Measurements from ENCODE around the gene TBC1D28.
"Not testable (repeated sequence)": the region's sequence is repeated elsewhere in the genome, so short reads cannot be mapped to it uniquely, and the experiment has no call there.

The TBC1D28 gene

DNA sequence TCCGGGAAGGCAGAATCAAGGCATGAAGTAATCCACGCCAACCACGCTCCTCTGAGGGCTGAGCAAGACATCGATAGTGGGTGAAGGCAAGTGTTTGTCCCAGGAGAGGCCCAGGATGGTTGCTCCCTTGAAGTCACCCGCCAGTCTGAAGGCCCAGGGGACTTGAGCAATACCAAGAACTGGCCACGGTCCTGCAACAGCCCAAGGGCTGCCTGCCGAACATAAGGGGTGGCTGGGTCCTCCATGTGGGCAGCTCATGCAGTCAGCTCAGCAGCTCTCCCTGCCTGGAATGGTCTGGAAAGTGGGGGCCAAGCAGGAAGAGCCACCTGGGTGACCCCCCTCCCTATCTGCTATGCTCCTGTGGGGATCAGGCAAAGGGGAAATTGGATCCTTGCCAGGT is 8.4 kb downstream of the TBC1D28 start:
- H3K4me1 Mint-ChIP-seq (ENCODE audit: low read depth); H3K9me3 Mint-ChIP-seq; H3K4me3 Mint-ChIP-seq; H3K27ac Mint-ChIP-seq; H3K36me3 Mint-ChIP-seq (ENCODE audit: low read depth); DNase-seq: not testable (repeated sequence)
- H3K27me3 Mint-ChIP-seq, result peaks cover 23% of the 10 kb centered on the region

DNA sequence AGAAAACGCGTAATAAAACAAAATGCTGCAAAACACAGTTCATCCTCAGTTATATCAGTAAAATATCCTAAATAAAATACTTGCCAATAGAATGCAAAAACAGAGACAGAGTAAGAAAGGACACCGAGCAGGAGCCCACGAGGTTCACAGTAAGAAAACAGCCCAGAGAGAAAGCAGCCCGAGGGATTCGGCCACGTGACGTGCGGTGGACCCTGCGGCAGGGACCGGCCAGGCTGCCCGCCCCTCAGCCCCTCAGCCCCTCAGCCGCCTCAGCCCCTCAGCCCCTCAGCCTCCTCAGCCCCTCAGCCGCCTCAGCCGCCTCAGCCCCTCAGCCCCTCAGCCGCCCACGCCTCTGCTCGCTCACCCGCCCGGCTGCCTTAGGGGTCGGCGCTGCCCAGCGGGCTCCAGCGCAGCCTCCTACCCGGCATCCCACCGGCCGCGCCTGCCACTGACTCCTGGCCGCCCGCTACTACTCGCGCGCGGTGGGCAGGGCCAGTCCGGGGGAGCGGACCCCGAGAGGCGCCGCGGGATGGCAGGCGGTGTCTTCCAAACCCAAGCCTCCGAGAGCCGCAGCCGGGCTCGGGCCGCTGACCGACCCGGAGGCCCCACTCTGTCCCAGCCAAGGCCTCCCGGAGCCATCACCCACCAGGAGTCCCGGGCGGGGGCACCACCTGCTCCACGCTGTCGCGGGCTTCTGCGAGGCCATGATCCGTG is 9.5 kb downstream of the TBC1D28 start:
- not testable (repeated sequence) for H3K36me3 Mint-ChIP-seq (ENCODE audit: low read depth); H3K9me3 Mint-ChIP-seq; DNase-seq; H3K4me1 Mint-ChIP-seq (ENCODE audit: low read depth)
- Mint-ChIP-seq H3K4me3 (peak overlapping the region; percentile 62), H3K27me3 (peaks cover 23% of the 10 kb centered on the region), H3K27ac (peak overlapping the region; percentile 18)

DNA sequence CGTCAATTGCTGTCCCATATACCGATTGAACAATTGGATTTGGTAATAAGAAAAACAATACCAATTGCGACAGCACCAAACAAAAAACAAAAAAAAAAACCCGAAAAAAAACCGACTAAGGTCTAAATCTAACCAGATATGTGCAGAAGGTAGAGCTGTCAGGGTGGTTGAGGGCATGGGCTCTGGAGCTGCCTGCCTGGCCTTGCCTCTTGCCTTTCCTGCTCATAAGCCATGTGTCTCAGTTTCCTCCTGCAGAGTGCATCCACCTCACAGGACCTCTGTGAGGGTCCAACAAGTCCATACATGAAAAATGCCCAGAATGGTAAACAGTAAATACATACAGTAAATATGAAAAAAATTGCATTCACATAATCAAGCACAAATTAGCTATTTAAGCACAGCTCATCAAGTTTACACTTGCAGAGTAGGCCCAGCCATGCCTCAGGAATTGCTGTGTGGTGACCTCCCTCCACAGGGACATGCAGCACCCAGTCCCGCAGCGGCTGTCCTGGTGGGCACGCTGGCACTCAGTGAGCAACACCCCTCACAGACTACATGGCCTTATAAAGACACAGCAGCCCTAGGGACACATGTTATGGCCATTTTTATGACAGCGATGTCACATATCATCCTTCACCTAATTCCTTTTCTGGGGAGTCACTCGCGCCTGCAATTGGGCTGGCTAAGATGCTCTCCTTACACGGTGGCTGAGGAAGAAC is 17.9 kb downstream of the TBC1D28 start:
- H3K4me1 Mint-ChIP-seq (ENCODE audit: low read depth), result peaks cover 10% of the 10 kb centered on the region
- no peaks in the 10 kb centered on the region for H3K9me3 Mint-ChIP-seq
- peaks cover 3% of the 10 kb centered on the region for H3K36me3 Mint-ChIP-seq (ENCODE audit: low read depth)
- H3K27ac Mint-ChIP-seq, result no peak overlapping the region
- H3K4me3 Mint-ChIP-seq, result no peak overlapping the region
- no peaks in the 10 kb centered on the region for H3K27me3 Mint-ChIP-seq
- no peak for DNase-seq

DNA sequence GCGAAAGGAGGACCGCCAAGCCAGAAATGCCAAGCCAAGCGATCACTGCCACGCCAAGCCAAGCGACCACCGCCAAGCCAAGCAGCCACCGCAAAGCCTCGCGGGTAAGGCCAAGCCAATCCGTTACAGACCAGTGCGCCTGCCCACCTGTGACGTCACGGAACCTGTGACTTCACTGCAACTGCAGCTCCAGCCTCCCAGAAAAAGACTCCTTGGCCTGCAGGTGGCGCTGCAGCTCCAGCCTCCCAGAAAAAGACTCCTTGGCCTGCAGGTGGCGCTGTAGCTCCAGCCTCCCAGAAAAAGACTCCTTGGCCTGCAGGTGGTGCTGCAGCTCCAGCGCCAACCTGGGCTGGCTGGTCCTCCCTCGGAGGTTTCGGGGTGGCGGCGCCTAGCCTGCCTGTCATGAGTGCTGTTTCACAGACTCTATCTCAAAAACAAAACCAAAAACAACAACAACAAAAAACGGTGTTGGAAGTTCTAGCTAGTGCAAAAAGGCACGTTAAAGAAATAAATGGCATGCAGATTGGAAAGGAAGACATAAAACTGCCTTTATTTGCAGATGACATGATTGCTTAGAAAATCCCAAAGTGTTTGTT is 18.6 kb downstream of the TBC1D28 start:
- Mint-ChIP-seq H3K4me3 (peak overlapping the region; percentile 85), H3K27ac (peak overlapping the region; percentile 86)
- H3K27me3 Mint-ChIP-seq; H3K36me3 Mint-ChIP-seq (ENCODE audit: low read depth); H3K9me3 Mint-ChIP-seq; H3K4me1 Mint-ChIP-seq (ENCODE audit: low read depth): not testable (repeated sequence)
- peak; percentile 96 for DNase-seq

DNA sequence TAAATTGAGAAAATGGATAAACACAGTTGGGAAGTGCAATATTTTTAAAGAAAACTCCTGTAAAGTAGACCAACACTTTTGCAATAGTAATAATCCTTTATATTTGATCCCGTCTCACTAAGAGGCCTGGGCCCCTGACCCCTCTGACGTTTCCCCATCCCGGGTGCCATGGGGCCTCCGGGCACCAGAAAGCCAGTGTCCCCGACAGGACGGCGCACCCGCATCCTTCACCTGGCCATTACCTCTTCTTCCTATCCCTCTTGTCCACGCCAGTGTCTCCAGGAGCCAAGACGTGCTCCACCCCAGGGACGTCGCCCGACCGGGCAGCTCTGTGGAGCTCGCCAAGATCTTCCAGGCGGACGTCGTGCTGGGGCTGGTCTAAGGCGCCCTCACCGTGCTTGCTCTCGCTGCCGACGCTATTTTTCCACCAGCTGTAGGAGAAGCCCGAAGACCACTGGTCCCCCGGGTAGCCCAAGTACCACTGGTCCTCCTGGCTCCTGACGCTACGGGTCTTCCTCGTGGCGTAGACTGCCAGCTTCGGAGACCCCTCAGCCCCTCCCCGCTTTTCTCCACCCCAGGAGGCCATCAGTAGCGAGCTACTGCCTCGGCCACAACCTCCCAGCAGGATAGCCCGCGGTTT is 19.2 kb downstream of the TBC1D28 start:
- Mint-ChIP-seq H3K4me3 (peak overlapping the region; percentile 85), H3K27ac (peak overlapping the region; percentile 86)
- H3K4me1 Mint-ChIP-seq (ENCODE audit: low read depth); H3K9me3 Mint-ChIP-seq; H3K36me3 Mint-ChIP-seq (ENCODE audit: low read depth); DNase-seq; H3K27me3 Mint-ChIP-seq: not testable (repeated sequence)

DNA sequence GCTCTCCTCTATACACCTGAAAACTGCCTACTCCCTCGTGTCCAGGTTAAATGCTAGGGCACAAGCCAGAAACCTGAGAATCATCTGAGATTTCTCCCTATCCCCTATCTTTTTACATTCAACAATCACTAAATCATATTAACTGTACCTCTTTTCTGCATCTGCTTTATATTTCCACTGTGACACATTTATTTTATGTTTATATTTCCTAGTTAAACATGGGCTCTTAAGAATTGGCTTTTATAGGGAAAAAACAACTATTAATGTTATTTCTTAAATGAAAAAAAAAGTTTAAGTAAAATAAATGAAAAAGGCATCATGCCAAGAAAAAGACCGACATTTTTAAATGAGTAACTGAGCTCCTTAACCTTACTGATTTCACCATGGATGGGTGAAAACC is 26.6 kb downstream of the TBC1D28 start:
- not testable (repeated sequence) for DNase-seq; H3K27me3 Mint-ChIP-seq; H3K27ac Mint-ChIP-seq; H3K4me3 Mint-ChIP-seq; H3K4me1 Mint-ChIP-seq (ENCODE audit: low read depth); H3K9me3 Mint-ChIP-seq; H3K36me3 Mint-ChIP-seq (ENCODE audit: low read depth)

DNA sequence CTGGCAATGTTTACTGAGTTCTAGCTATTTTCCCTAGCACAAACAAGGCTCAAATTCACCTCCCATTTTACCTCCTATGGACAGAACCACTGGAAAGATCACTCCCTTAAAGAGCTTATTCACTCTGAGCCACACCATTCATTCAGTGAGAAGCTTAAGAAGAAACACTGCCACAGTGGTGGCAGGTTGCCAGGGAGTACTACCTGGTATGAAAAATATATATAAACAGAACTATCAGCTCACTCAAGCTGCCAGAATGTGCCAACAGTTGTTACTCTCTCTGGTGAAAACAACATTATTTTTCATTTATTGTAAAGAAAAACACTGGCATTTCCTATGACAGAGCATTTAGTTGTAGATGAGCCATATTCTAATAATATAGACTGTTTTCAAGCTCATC is 31.2 kb downstream of the TBC1D28 start:
- H3K36me3 Mint-ChIP-seq (ENCODE audit: low read depth); H3K27me3 Mint-ChIP-seq; H3K4me3 Mint-ChIP-seq; H3K9me3 Mint-ChIP-seq; DNase-seq; H3K27ac Mint-ChIP-seq; H3K4me1 Mint-ChIP-seq (ENCODE audit: low read depth): not testable (repeated sequence)

DNA sequence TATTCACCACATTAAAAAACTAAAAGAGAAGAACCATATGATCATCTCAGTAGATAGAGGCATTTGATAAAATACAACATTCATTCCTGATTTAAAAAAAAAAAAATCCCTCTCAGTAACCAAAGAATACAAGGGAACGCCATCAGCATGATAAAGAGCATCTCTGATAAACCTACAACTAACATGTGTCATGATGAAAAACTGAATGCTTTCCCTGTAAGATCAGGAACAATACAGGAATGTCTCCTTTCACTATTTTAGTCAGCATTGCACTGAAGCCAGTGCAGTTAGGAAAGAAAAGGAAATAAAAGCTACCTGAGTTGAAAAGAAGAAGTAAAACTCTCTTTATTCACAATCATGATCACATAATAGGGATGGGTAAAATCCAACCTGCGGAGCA is 51.1 kb downstream of the TBC1D28 start:
- not testable (repeated sequence) for H3K4me3 Mint-ChIP-seq; H3K9me3 Mint-ChIP-seq; H3K36me3 Mint-ChIP-seq (ENCODE audit: low read depth); H3K27ac Mint-ChIP-seq; H3K27me3 Mint-ChIP-seq; H3K4me1 Mint-ChIP-seq (ENCODE audit: low read depth); DNase-seq

Measured in activated T-cell treated with anti-CD3 and anti-CD28 coated beads, Interleukin-2, amount 50 U/mL, for 24 hours (primary cell).